ENCODE data around the gene FAM181B. TPM values are rescaled to one million over a fixed set of nuclear protein-coding genes. Genes with fewer than 3 reads are reported as not detected.
"Not testable (repeated sequence)": the region's sequence is repeated elsewhere in the genome, so short reads cannot be mapped to it uniquely, and the experiment has no call there.

FAM181B gene
- total RNA-seq, 1 experiment from 2014 or later, result 1.1 TPM

- DNase-seq (ENCODE audit: low read depth, low spot score), result peak; percentile 30
- in situ Hi-C loops (cut with HindIII; ENCODE audit: low pct_unique_long_range_greater_than_20kb, low sequenced_read_pairs), result no loop called here
Observed at GRCh38 chr11:82703796-82704195, 29.9 kb downstream of the FAM181B start.

GRCh38 chr11:82703226-82703625 is 30.4 kb downstream of the FAM181B start:
- no peak for DNase-seq (ENCODE audit: low read depth, low spot score)
- in situ Hi-C loops (cut with HindIII; ENCODE audit: low pct_unique_long_range_greater_than_20kb, low sequenced_read_pairs), result no loop called here

- in situ Hi-C loops (cut with HindIII; ENCODE audit: low pct_unique_long_range_greater_than_20kb, low sequenced_read_pairs), result no loop called here
- peak; percentile 67 for DNase-seq (ENCODE audit: low read depth, low spot score)
Observed at GRCh38 chr11:82701847-82702520, 31.7 kb downstream of the FAM181B start.

GRCh38 chr11:82698576-82699352 is 34.9 kb downstream of the FAM181B start:
- in situ Hi-C loops (cut with HindIII; ENCODE audit: low pct_unique_long_range_greater_than_20kb, low sequenced_read_pairs), result no loop called here
- no peak for DNase-seq (ENCODE audit: low read depth, low spot score)

- in situ Hi-C loops (cut with HindIII; ENCODE audit: low pct_unique_long_range_greater_than_20kb, low sequenced_read_pairs), result no loop called here
- no peak for DNase-seq (ENCODE audit: low read depth, low spot score)
Observed at GRCh38 chr11:82692981-82693380, 40.7 kb downstream of the FAM181B start.

- in situ Hi-C loops (cut with HindIII; ENCODE audit: low pct_unique_long_range_greater_than_20kb, low sequenced_read_pairs); DNase-seq (ENCODE audit: low read depth, low spot score): not testable (repeated sequence)
Observed at GRCh38 chr11:82689347-82689746, 44.3 kb downstream of the FAM181B start.

GRCh38 chr11:82686211-82686610 is 47.5 kb downstream of the FAM181B start:
- peak; percentile 66 for DNase-seq (ENCODE audit: low read depth, low spot score)
- in situ Hi-C loops (cut with HindIII; ENCODE audit: low pct_unique_long_range_greater_than_20kb, low sequenced_read_pairs), result no loop called here

GRCh38 chr11:82683029-82683428 is 50.6 kb downstream of the FAM181B start:
- in situ Hi-C loops (cut with HindIII; ENCODE audit: low pct_unique_long_range_greater_than_20kb, low sequenced_read_pairs), result no loop called here
- no peak for DNase-seq (ENCODE audit: low read depth, low spot score)

GRCh38 chr11:82682003-82682751 is 51.5 kb downstream of the FAM181B start:
- peak; percentile 83 for DNase-seq (ENCODE audit: low read depth, low spot score)
- in situ Hi-C loops (cut with HindIII; ENCODE audit: low pct_unique_long_range_greater_than_20kb, low sequenced_read_pairs), result no loop called here

GRCh38 chr11:82680252-82680651 is 53.4 kb downstream of the FAM181B start:
- in situ Hi-C loops (cut with HindIII; ENCODE audit: low pct_unique_long_range_greater_than_20kb, low sequenced_read_pairs), result no loop called here
- DNase-seq (ENCODE audit: low read depth, low spot score), result no peak

Small RNAs within 50 kb of the gene (small RNA-seq; reads per million reads assigned to genes)
- 0 to 0.38 reads per million in 2 experiments for gene RPS28P7

Other genes with a start within 250 kb of the FAM181B start
- 48.2 and 54.8 TPM in 2 replicates for gene PRCP, start 166.6 kb upstream of the FAM181B start, total RNA-seq (2014; rRNA removed; shearing (Covaris generic))
- 9.3 and 13.8 TPM in 2 replicates for gene DDIAS, start 167.9 kb upstream of the FAM181B start, total RNA-seq (2014; rRNA removed; shearing (Covaris generic))

Measured in SK-MEL-5 (cell line).